ENCODE data around the gene THADA.

The THADA gene

GRCh38 chr2:43230951-43231827, 364.6 kb downstream of the THADA start:
- no peak for DNase-seq

- DNase-seq: no peak
Measured at GRCh38 chr2:43230351-43230885, 365.4 kb downstream of the THADA start.

- DNase-seq: no peak
Measured at GRCh38 chr2:43228756-43229659, 366.8 kb downstream of the THADA start.

- DNase-seq: no peak
Measured at GRCh38 chr2:43228321-43228751, 367.5 kb downstream of the THADA start.

GRCh38 chr2:43227830-43228281, 368.0 kb downstream of the THADA start:
- peak; percentile 80 for DNase-seq

GRCh38 chr2:43226955-43227829, 368.6 kb downstream of the THADA start:
- peak; percentile 79 for DNase-seq

GRCh38 chr2:43226558-43226954, 369.3 kb downstream of the THADA start, which contains the start of gene ZFP36L2:
ZFP36L2 (minus strand) TSS chr2:43226606; CDS start chr2:43226315, 291 bp downstream.
- peak; percentile 97 for DNase-seq

GRCh38 chr2:43225788-43226557, 369.9 kb downstream of the THADA start:
- peak; percentile 81 for DNase-seq

GRCh38 chr2:43225093-43225787, 370.6 kb downstream of the THADA start:
- DNase-seq: peak; percentile 55

- DNase-seq: peak; percentile 54
Measured at GRCh38 chr2:43224571-43225092, 371.2 kb downstream of the THADA start.

- DNase-seq: peak; percentile 66
Measured at GRCh38 chr2:43224131-43224570, 371.7 kb downstream of the THADA start.

GRCh38 chr2:43223521-43224001, 372.3 kb downstream of the THADA start:
- no peak for DNase-seq

GRCh38 chr2:43222475-43223309, 373.1 kb downstream of the THADA start:
- DNase-seq: no peak

GRCh38 chr2:43221763-43222474, 373.9 kb downstream of the THADA start:
- peak; percentile 82 for DNase-seq

GRCh38 chr2:43221124-43221762, 374.6 kb downstream of the THADA start:
- no peak for DNase-seq

GRCh38 chr2:43220760-43221123, 375.1 kb downstream of the THADA start:
- DNase-seq: no peak

- no peak for DNase-seq
Measured at GRCh38 chr2:43220229-43220751, 375.5 kb downstream of the THADA start.

All from 8988T (cell line).